Measurements from ENCODE around the gene RGS21.

RGS21 gene

GRCh38 chr1:192378276-192378675, 61.5 kb downstream of the RGS21 start:
- in situ Hi-C loops (cut with MboI; ENCODE audit: low sequenced_read_pairs), result no loop called here

DNA sequence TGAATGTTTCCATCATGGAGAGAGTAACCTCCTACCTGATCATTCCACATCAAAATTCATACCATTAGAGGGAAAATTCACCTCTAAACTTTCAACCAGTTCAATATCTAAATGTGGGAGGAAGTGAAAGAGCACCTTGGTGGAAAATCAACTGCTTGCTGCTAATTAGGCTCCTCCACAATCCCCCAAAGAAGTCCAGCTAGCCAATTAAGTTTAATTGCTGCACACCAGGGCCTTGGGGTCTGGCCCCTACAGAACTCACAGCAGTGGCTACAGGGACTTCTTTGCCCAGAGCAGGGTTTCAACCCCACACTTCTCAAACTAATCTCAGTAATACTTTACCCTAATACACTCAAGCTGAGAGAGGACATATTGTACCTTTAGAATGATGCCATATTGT, 62.1 kb downstream of the RGS21 start:
- in situ Hi-C loops (cut with MboI; ENCODE audit: low sequenced_read_pairs), result no loop called here

DNA sequence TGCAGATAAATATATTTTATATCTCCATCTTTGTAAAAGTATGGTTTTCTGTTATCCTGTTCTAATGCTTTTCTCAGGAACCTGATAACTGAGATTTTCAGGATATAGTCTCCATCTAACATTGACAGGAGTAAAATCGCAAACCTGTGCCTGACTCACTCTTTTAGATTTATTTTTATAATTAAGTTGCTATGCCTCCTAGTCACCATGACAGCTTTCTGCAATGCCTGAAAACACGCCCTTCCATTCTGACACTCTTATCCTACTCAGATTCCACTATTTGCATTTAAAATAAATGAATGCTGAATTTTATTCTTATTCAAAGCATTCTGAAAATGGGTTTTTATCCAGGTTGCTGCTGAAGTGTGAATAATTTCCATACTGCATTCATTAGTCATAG, 62.8 kb downstream of the RGS21 start:
- in situ Hi-C loops (cut with MboI; ENCODE audit: low sequenced_read_pairs), result no loop called here

- in situ Hi-C loops (cut with MboI; ENCODE audit: low sequenced_read_pairs), result no loop called here
Observed at GRCh38 chr1:192382758-192383157, 66.0 kb downstream of the RGS21 start.

DNA sequence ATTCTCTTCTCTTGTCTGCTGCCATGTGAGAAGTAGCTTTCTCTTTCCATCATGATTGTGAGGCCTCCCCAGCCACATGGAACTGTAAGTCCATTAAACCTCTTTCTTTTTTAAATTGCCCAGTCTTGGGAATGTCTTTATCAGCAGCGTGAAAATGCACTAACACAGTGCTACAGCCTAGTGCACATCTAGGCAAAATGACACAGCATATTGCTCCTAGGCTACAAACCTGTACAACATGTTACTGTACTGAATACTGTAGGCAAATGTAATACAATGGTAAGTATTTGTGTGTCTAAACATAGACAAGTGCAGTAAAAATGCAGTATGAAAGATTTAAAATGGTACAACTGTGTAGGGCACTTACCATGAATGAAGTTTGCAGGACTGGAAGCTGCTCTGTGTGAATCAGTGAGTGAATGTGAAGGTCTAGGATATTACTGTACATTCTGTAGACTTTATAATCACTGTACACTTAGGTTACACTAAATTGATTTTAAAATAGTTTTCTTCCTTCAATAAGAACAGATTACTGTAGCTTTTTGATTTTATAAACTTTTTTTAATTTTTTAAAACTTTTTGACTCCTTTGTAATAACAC, 69.4 kb downstream of the RGS21 start:
- in situ Hi-C loops (cut with MboI; ENCODE audit: low sequenced_read_pairs), result no loop called here

DNA sequence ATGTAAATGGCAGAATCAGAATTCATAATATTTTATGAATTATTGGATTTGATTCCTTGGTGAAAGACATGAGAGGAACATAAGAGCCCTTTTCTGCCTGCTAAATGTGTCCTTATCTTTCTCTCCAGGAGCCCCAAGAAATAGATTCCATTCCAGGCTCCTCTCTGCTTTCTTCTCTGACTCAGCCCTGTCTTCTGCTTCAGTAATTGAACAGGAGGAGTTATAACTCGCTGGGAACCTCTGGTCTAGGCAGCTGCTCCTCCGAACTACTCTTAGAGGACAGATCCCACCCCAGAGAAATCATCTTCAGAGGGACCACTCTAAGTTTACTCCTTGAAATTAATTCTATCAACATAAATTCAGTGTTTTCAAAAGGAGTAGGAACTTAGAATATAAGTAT, 78.4 kb downstream of the RGS21 start:
- in situ Hi-C loops (cut with MboI; ENCODE audit: low sequenced_read_pairs), result no loop called here

GRCh38 chr1:192395895-192396294, 79.1 kb downstream of the RGS21 start:
- in situ Hi-C loops (cut with MboI; ENCODE audit: low sequenced_read_pairs), result no loop called here

DNA sequence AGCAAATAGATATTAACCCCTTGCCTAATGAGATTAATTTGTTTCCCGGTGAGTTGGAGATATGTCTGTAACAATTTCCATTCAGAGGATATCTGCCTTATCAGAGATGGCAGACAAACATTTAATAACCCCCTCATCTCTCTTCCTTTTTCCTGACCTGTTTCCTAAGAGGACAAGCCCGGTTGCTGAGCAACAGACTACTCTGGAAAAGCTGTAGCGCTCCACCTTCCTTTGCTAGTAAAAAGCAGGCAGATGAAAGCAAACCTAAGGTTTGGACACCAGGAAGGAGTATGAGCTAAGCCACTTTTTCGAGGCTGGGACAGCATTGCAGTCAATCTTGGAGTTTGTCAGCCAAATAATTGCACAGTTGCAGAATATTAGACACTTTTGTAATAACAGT, 82.4 kb downstream of the RGS21 start:
- in situ Hi-C loops (cut with MboI; ENCODE audit: low sequenced_read_pairs), result no loop called here

DNA sequence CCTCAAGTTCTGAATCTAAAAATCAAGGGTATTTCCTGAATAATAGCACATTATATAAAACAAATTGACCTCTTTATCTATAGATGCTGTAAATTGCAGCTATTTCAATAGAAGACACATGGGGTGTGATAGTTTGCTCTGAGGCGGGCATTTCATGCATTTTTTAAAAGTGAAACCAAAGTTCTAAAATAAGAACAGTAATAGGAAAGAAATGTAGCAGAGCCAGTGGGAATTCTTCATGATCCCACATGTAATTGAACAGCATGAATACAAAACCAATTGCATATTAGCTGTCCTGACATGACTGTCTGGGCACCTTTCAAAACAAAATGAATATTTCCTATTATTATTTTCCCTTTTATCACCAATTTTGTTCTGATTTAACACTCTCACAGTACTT, 85.0 kb downstream of the RGS21 start:
- in situ Hi-C loops (cut with MboI; ENCODE audit: low sequenced_read_pairs), result no loop called here

DNA sequence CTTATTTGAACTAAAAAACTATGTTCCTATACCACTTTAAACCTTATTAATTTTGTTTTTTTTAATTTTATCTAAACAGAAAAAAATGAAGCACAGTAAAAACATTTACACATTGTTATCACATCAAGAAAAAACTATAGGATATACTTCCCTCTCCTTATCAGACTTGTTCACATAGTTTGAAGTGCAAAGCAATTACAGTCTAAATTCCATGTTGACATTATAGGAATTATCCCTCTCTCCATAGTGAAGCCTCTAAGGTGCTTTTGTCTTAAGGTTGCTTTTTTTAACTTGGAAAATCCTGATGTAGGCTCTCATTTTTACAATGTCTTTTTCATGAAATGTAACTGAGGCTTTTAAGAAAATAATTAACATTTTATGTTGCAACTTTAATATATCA, 85.8 kb downstream of the RGS21 start:
- in situ Hi-C loops (cut with MboI; ENCODE audit: low sequenced_read_pairs), result no loop called here

DNA sequence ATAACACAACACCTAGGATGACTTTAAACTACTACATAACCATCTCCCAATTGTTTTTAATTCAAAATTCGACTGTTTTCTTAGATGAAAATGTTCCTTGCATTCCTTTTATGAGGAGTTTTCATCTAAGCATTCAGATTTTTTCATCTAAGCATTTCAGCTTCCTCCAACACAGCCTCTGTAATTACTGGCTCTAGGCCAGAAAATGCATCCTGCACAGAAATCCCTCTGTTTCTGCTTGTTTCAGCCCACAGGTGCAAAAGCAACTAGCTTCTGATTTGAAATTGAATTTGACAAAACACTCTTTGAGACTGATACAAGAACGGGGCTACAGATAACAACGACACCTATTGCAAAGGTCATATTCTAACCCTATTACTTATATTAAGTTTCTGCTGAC, 90.4 kb downstream of the RGS21 start:
- in situ Hi-C loops (cut with MboI; ENCODE audit: low sequenced_read_pairs), result no loop called here
